RWPE1 (cell line): Measurements from ENCODE around the gene MYRIP.

Experiments
- CTCF ChIA-PET: fragments of 350-600 bp; sonication (Branson Sonifier 250); formaldehyde crosslinking; extraction: SDS; loops from one replicate; lab custom pipeline; 2021; lab: Yijun Ruan, JAX
- POLR2A ChIA-PET: fragments of 400-600 bp; formaldehyde crosslinking; extraction: SDS; loops from one replicate; lab custom pipeline; 2020; ENCODE audit warnings: antibody characterized with exemption; ENCODE audit not compliant: low non-redundant PET; lab: Yijun Ruan, JAX
- DNase-seq: peaks from one replicate; pipeline ENCODE4 v3.0.0; 2012; ENCODE audit warnings: low spot score
- H3K27ac ChIP-seq: fragments of 450-650 bp; 2 replicates; pipeline ENCODE4 v1.5.1; 2017
- TF ChIP-seq, protein P1 (sequence below): fragments of 450-650 bp; conservative IDR thresholded peaks from 2 replicates; pipeline ENCODE4 v1.5.1; 2017; ENCODE audit warnings: low read depth, mild to moderate bottlenecking

MYRIP gene

GRCh38 chr3:40143283-40144090 is 334.1 kb downstream of the MYRIP start:
- no peak overlapping the region for H3K27ac ChIP-seq
- DNase-seq: no peak
- CTCF ChIA-PET: no interaction called here
- POLR2A ChIA-PET: no interaction called here
- TF ChIP-seq, protein P1, sequence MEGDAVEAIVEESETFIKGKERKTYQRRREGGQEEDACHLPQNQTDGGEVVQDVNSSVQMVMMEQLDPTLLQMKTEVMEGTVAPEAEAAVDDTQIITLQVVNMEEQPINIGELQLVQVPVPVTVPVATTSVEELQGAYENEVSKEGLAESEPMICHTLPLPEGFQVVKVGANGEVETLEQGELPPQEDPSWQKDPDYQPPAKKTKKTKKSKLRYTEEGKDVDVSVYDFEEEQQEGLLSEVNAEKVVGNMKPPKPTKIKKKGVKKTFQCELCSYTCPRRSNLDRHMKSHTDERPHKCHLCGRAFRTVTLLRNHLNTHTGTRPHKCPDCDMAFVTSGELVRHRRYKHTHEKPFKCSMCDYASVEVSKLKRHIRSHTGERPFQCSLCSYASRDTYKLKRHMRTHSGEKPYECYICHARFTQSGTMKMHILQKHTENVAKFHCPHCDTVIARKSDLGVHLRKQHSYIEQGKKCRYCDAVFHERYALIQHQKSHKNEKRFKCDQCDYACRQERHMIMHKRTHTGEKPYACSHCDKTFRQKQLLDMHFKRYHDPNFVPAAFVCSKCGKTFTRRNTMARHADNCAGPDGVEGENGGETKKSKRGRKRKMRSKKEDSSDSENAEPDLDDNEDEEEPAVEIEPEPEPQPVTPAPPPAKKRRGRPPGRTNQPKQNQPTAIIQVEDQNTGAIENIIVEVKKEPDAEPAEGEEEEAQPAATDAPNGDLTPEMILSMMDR: no peak

GRCh38 chr3:40148827-40149226 is 339.4 kb downstream of the MYRIP start:
- POLR2A ChIA-PET: no interaction called here
- TF ChIP-seq, protein P1: no peak
- no peak for DNase-seq

GRCh38 chr3:40152482-40153133 is 343.2 kb downstream of the MYRIP start:
- ChIA-PET CTCF (interaction anchor here (0.6 to 0.7 kb wide), 3 partner anchors 96 to 1848 kb away, joined by 3 to 4 read pairs (median 3); no protein-coding TSS in a partner anchor), POLR2A (no interaction called here)
- peak; percentile 2 for DNase-seq
- TF ChIP-seq, protein P1: no peak
- H3K27ac ChIP-seq: no peak overlapping the region

More at GRCh38 chr3:40148827-40149226, 339.4 kb downstream of the MYRIP start:
- CTCF ChIA-PET: no interaction called here
- no peak overlapping the region for H3K27ac ChIP-seq

DNA sequence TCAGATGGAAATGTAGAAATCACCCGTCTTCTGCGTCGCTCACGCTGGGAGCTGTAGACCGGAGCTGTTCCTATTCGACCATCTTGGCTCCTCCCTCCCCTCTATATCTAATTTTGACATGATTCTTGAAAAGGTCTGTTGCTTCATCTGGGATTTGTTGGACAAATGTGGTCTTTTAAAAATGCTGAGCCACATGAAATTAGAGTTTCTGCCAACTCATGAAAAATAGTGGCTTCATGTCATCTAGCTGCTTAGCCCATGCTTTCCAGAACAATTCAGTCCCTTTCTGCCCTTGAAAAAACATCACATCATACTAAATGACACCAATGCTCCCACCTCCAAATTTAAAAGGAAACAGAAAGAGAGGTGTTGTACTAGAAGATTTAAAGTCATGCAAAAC is 351.5 kb downstream of the MYRIP start:
- no peak for DNase-seq
- TF ChIP-seq, protein P1: no peak
- ChIA-PET POLR2A (no interaction called here), CTCF (no interaction called here)
- no peak overlapping the region for H3K27ac ChIP-seq

DNA sequence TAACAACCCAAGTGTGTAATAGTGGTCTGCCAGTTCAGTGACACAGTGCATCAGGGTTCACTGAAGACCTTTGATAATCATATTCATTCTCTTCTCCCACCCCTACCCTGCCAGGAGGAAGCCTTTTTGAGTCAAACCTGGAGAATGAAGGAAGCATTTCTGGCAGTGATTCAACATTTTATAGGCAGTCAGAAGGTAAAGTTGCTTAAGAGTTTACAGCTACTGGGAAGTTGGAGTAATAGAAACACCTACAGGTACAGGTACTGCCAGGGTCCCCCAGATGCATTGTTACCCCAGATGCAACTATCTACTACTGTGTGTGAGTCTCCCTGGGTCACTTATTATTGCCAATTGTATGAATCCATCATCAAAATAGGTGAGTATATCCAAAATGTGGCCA is 353.2 kb downstream of the MYRIP start:
- ChIA-PET POLR2A (no interaction called here), CTCF (no interaction called here)
- TF ChIP-seq, protein P1: no peak
- H3K27ac ChIP-seq: no peak overlapping the region
- DNase-seq: no peak

GRCh38 chr3:40166997-40167396 is 357.6 kb downstream of the MYRIP start:
- ChIA-PET CTCF (no interaction called here), POLR2A (no interaction called here)
- no peak for DNase-seq
- no peak overlapping the region for H3K27ac ChIP-seq
- TF ChIP-seq, protein P1: no peak
